H1 (cell line): Measurements from ENCODE around the gene KLHL29. TPM values are rescaled to one million over a fixed set of nuclear protein-coding genes. Genes with fewer than 3 reads are reported as not detected.

Experiments used
- CTCF ChIA-PET: fragments of 300-600 bp; sonication (Branson Sonifier 250); formaldehyde crosslinking; loops from one replicate; lab custom pipeline; 2021; ENCODE audit not compliant: partially characterized antibody; lab: Charles Lee
- POLR2A ChIA-PET: fragments of 300-600 bp; sonication (Branson Sonifier 250); formaldehyde crosslinking; loops from one replicate; lab custom pipeline; 2021; ENCODE audit warnings: inconsistent platforms; ENCODE audit not compliant: partially characterized antibody; lab: Charles Lee
- DNase-seq, 2 experiments: peaks; one replicate each; pipeline versions ENCODE4 v3.0.0 to v3.0.0-alpha.2; 2010 to 2022; ENCODE audit warnings: low spot score in 2 of 2, low read depth in 1 of 2, mixed read lengths in 1 of 2
- FAIRE-seq: peaks from 2 replicates; lab custom pipeline; 2011; peaks lifted over from hg19 to GRCh38; lab: Jason Lieb, UNC
- H2AFZ ChIP-seq: 2 replicates; pipeline ENCODE4 v1.8.1; 2012; ENCODE audit warnings: low read length, inconsistent platforms
- H2AK5ac ChIP-seq: 2 replicates; pipeline ENCODE4 v1.6.1; 2013; ENCODE audit warnings: low read depth, low read length
- H2BK120ac ChIP-seq: replicated peaks from 2 replicates; pipeline ENCODE3; 2013; ENCODE audit warnings: low read depth, low read length, inconsistent platforms
- H2BK12ac ChIP-seq: 2 replicates; pipeline ENCODE4 v1.6.1; 2013; ENCODE audit warnings: low read depth, low read length
- H2BK15ac ChIP-seq: 2 replicates; pipeline ENCODE4 v1.6.1; 2013; ENCODE audit warnings: low read length
- H2BK20ac ChIP-seq: 2 replicates; pipeline ENCODE4 v1.6.1; 2013; ENCODE audit warnings: low read length
- H2BK5ac ChIP-seq: 2 replicates; pipeline ENCODE4 v1.6.1; 2013; ENCODE audit warnings: low read depth, low read length
- H3K14ac ChIP-seq: 2 replicates; pipeline ENCODE4 v1.6.1; 2013; ENCODE audit warnings: inconsistent platforms; ENCODE audit not compliant: insufficient read length
- H3K18ac ChIP-seq: 2 replicates; pipeline ENCODE4 v1.6.1; 2013; ENCODE audit warnings: low read length; ENCODE audit errors: extremely low read depth
- H3K23ac ChIP-seq: 2 replicates; pipeline ENCODE4 v1.6.1; 2013; ENCODE audit warnings: inconsistent platforms; ENCODE audit not compliant: insufficient read length
- H3K23me2 ChIP-seq: 2 replicates; pipeline ENCODE4 v1.6.1; 2013; ENCODE audit warnings: low read depth, low read length
- H3K27ac ChIP-seq: 2 replicates; pipeline ENCODE4 v1.6.1; 2011; ENCODE audit warnings: low read depth, low read length, inconsistent platforms
- H3K27me3 ChIP-seq, 4 experiments: replicated peaks in 1 of 4; 1 replicate in 1 of 4; 2 replicates in 3 of 4; pipeline versions ENCODE4 v1.6.1 to v1.8.1; 2011 to 2013; ENCODE audit warnings: low read length in 3 of 4, mild to moderate bottlenecking in 3 of 4, inconsistent platforms in 2 of 4, mixed read lengths in 2 of 4, moderate library complexity in 1 of 4; ENCODE audit not compliant: control insufficient read depth in 3 of 4, insufficient read depth in 3 of 4; ENCODE audit errors: extremely low read depth in 1 of 4
- H3K36me3 ChIP-seq, 4 experiments: 2 replicates each; pipeline versions ENCODE4 v1.6.1 to v1.8.1; 2011 to 2013; ENCODE audit warnings: mild to moderate bottlenecking in 4 of 4, low read length in 3 of 4, moderate library complexity in 2 of 4, control low read depth in 1 of 4, inconsistent platforms in 1 of 4; ENCODE audit not compliant: insufficient read depth in 4 of 4, control insufficient read depth in 2 of 4
- H3K4ac ChIP-seq: replicated peaks from 2 replicates; pipeline ENCODE3; 2013; ENCODE audit warnings: low read length, low read depth, mixed read lengths, inconsistent platforms; ENCODE audit not compliant: insufficient read length
- H3K4me1 ChIP-seq, 4 experiments: replicated peaks in 1 of 4; 1 replicate in 1 of 4; 2 replicates in 3 of 4; pipeline versions ENCODE4 v1.6.1 to v1.8.1; 2011 to 2013; ENCODE audit warnings: low read length in 3 of 4, inconsistent platforms in 2 of 4, mixed read lengths in 1 of 4; ENCODE audit not compliant: insufficient read depth in 4 of 4, control insufficient read depth in 3 of 4
- H3K4me2 ChIP-seq, 2 experiments: 2 replicates each; pipeline versions ENCODE4 v1.6.1 to v1.8.1; 2011 to 2013; ENCODE audit warnings: low read depth in 2 of 2, low read length in 2 of 2, control low read depth in 1 of 2, inconsistent platforms in 1 of 2, mild to moderate bottlenecking in 1 of 2; ENCODE audit not compliant: insufficient read depth in 1 of 2
- H3K4me3 ChIP-seq, 4 experiments: fragments of 200-600, 300-600 bp in 1 of 4; sonication (generic), shearing (Covaris generic), sonication (Bioruptor Twin) in 1 of 4; 2 replicates each; pipeline versions ENCODE4 v1.5.1 to v1.8.1; 2011 to 2016; ENCODE audit warnings: low read length in 4 of 4, low read depth in 3 of 4, control low read depth in 2 of 4, inconsistent platforms in 2 of 4, mild to moderate bottlenecking in 2 of 4, mixed read lengths in 1 of 4, moderate library complexity in 1 of 4; ENCODE audit not compliant: insufficient read depth in 2 of 4; ENCODE audit errors: extremely low read depth in 1 of 4
- H3K56ac ChIP-seq: replicated peaks from 2 replicates; pipeline ENCODE3; 2013; ENCODE audit warnings: low read depth, mild to moderate bottlenecking, mixed read lengths, low read length, inconsistent platforms; ENCODE audit not compliant: insufficient read length
- H3K79me1 ChIP-seq: 2 replicates; pipeline ENCODE4 v1.6.1; 2013; ENCODE audit warnings: low read depth, low read length, control low read depth
- H3K79me2 ChIP-seq, 2 experiments: 2 replicates each; pipeline versions ENCODE4 v1.6.1 to v1.8.1; 2012 to 2013; ENCODE audit warnings: low read length in 2 of 2, mild to moderate bottlenecking in 2 of 2, inconsistent platforms in 1 of 2; ENCODE audit not compliant: insufficient read depth in 2 of 2, control insufficient read depth in 1 of 2
- H3K9ac ChIP-seq, 4 experiments: replicated peaks in 1 of 4; 1 replicate in 1 of 4; 2 replicates in 3 of 4; pipeline versions ENCODE4 v1.6.1 to v1.8.1; 2011 to 2013; ENCODE audit warnings: low read depth in 3 of 4, low read length in 3 of 4, control low read depth in 2 of 4, mild to moderate bottlenecking in 2 of 4, moderate library complexity in 2 of 4, inconsistent platforms in 1 of 4; ENCODE audit errors: extremely low read depth in 1 of 4
- H3K9me3 ChIP-seq, 2 experiments: 2 replicates each; pipeline versions ENCODE4 v1.6.1 to v1.8.1; 2012 to 2013; ENCODE audit warnings: mild to moderate bottlenecking in 2 of 2, moderate library complexity in 2 of 2, control low read depth in 1 of 2, inconsistent platforms in 1 of 2, low read depth in 1 of 2, low read length in 1 of 2, mixed read lengths in 1 of 2; ENCODE audit not compliant: insufficient read depth in 2 of 2
- H4K20me1 ChIP-seq, 2 experiments: replicated peaks in 1 of 2; 2 replicates each; pipeline versions ENCODE3 to v1.8.1; 2011 to 2013; ENCODE audit warnings: inconsistent platforms in 2 of 2, low read length in 2 of 2, mild to moderate bottlenecking in 1 of 2; ENCODE audit not compliant: insufficient read depth in 2 of 2, control insufficient read depth in 1 of 2
- H4K5ac ChIP-seq: 2 replicates; pipeline ENCODE4 v1.6.1; 2013; ENCODE audit warnings: low read length, low read depth, mixed read lengths, inconsistent platforms; ENCODE audit not compliant: insufficient read length
- H4K8ac ChIP-seq: 2 replicates; pipeline ENCODE4 v1.8.0; 2013; ENCODE audit warnings: mild to moderate bottlenecking, moderate library complexity, low read length, inconsistent platforms; ENCODE audit not compliant: insufficient read depth; ENCODE audit errors: extremely low read depth
- H4K91ac ChIP-seq: replicated peaks from 2 replicates; pipeline ENCODE3; 2013; ENCODE audit warnings: low read length, mixed read lengths, inconsistent platforms; ENCODE audit not compliant: insufficient read length
- CEBPB ChIP-seq: IDR thresholded peaks from 2 replicates; pipeline ENCODE4 v1.6.1; 2012; ENCODE audit warnings: low read depth, low read length
- GABPA ChIP-seq: IDR thresholded peaks from 2 replicates; pipeline ENCODE4 v1.6.1; 2011; ENCODE audit warnings: mild to moderate bottlenecking, low read length, moderate library complexity, borderline replicate concordance; ENCODE audit not compliant: insufficient read depth
- GTF2F1 ChIP-seq: IDR thresholded peaks from 2 replicates; pipeline ENCODE4 v1.6.1; 2012; ENCODE audit warnings: low read depth, low read length, improper control_type of control experiment, borderline replicate concordance
- NANOG ChIP-seq: IDR thresholded peaks from 2 replicates; pipeline ENCODE4 v1.6.1; 2011; ENCODE audit warnings: low read length, low read depth, mild to moderate bottlenecking, inconsistent platforms; ENCODE audit not compliant: insufficient read depth, poor library complexity, severe bottlenecking
- PHF8 ChIP-seq: fragments of 200-600 bp; sonication (generic); conservative IDR thresholded peaks from 2 replicates; pipeline ENCODE4 v1.7.1; 2012; ENCODE audit warnings: low read depth, mild to moderate bottlenecking, inconsistent platforms, low read length, moderate library complexity
- POLR2A ChIP-seq, 2 experiments: IDR thresholded peaks; 1 replicate in 1 of 2; 2 replicates in 1 of 2; pipeline ENCODE4 v1.6.1; 2011; ENCODE audit warnings: low read depth in 2 of 2, low read length in 2 of 2, mild to moderate bottlenecking in 2 of 2; ENCODE audit errors: control extremely low read depth in 1 of 2
- RAD21 ChIP-seq, 2 experiments: IDR thresholded peaks in 1 of 2; conservative IDR thresholded peaks in 1 of 2; 2 replicates each; pipeline ENCODE4 v1.6.1; 2011; ENCODE audit warnings: low read depth in 2 of 2, low read length in 2 of 2, improper control_type of control experiment in 1 of 2, inconsistent platforms in 1 of 2, mild to moderate bottlenecking in 1 of 2, moderate library complexity in 1 of 2
- RNF2 ChIP-seq: fragments of 200-900, 300-1000 bp; sonication (generic); IDR thresholded peaks from 2 replicates; pipeline ENCODE4 v1.7.1; 2016; ENCODE audit warnings: borderline replicate concordance, low read depth, mild to moderate bottlenecking, antibody characterized with exemption, low read length; ENCODE audit not compliant: poor library complexity, severe bottlenecking; ENCODE audit errors: missing control alignments
- RXRA ChIP-seq: IDR thresholded peaks from 2 replicates; pipeline ENCODE4 v1.6.1; 2011; ENCODE audit warnings: low read depth, mild to moderate bottlenecking, low read length, moderate library complexity; ENCODE audit not compliant: insufficient read depth
- WGBS, 2 experiments: shearing (Covaris generic) in 1 of 2; methylation state at CpG; one replicate each; pipeline versions ENCODE4 v1.1.6 to v1.1.7; 2013 to 2015; ENCODE audit warnings: low lambda C conversion rate in 2 of 2, mixed read lengths in 2 of 2, inconsistent platforms in 1 of 2, low coverage in 1 of 2, missing lambda C conversion rate in 1 of 2; ENCODE audit not compliant: insufficient replicate concordance in 2 of 2, insufficient coverage in 1 of 2, insufficient read length in 1 of 2; ENCODE audit errors: extremely low coverage in 1 of 2, missing lambda C conversion rate in 1 of 2; 5-methylcytosine and 5-hydroxymethylcytosine counted together
- polyA plus RNA-seq, 7 experiments: library from polyadenylated mRNA; depleted of rRNA in 3 of 7; stranded (reverse) in 5 of 7; unstranded in 2 of 7; fragments of >200 nt in 5 of 7; fragments of 200-250 nt in 2 of 7; gene quantifications; 1 replicate in 5 of 7; 2 replicates in 1 of 7; 4 replicates in 1 of 7; pipeline versions ENCODE4 v1.2.1 to v1.2.3, GENCODE V29; 2011 to 2013; ENCODE audit warnings: missing spikeins in 2 of 7, mixed read lengths in 2 of 7
- total RNA-seq: library from RNA; stranded (reverse); fragmentation: NEBNext Ultra II Directional; extraction: Animal tissue kit (Norgen Biotek cat#: 25700); gene quantifications from 2 replicates; pipeline ENCODE4 v1.2.1, GENCODE V29; 2021
- TF ChIP-seq, protein P1 (sequence below), 3 experiments: IDR thresholded peaks; 1 replicate in 2 of 3; 2 replicates in 1 of 3; pipeline versions ENCODE4 v1.5.1 to v1.6.1; 2011; ENCODE audit warnings: low read length in 3 of 3, mild to moderate bottlenecking in 3 of 3, inconsistent platforms in 2 of 3, low read depth in 1 of 3, moderate library complexity in 1 of 3; ENCODE audit not compliant: insufficient read depth in 1 of 3; ENCODE audit errors: control extremely low read depth in 1 of 3

The KLHL29 gene
- total and polyA plus RNA-seq, 2 of the 8 experiments (the other 6 are each of a cell fraction or from before 2014, with no cell fraction given): 1.1 to 4.7 TPM

DNA sequence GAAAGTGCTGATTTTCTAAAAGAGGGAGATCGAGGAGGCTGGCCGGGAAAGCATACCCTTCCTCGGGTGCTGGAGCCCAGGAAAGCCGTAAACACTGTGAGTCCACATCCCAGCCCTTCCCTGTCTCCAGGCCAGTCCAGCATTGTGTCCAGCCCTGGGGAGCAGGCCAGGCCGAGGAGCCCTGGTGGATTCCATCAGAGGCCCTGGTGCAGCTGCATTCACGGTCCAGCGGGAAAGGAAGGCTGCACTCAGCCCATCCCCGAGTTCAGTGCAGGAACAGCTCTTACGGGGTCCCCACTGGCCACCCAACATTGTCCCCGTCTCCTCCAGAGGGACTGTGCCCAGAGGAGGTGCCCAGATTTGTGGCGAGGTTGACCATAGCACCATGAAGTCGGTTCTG, 218.6 kb downstream of the KLHL29 start:
- peaks cover 0 to 8% (median 3%) of the 10 kb centered on the region in 4 experiments; a peak in 5 of 7 replicates for H3K4me1 ChIP-seq
- H3K23me2 ChIP-seq: peaks cover 3% of the 10 kb centered on the region; the same call in 1 of the 2 replicates
- no peak overlapping the region for H3K56ac ChIP-seq
- FAIRE-seq: no peak
- no peak overlapping the region for H2BK12ac ChIP-seq
- no peaks in the 10 kb centered on the region for H4K20me1 ChIP-seq
- no peak overlapping the region for H2BK5ac ChIP-seq
- ChIA-PET POLR2A (no interaction called here), CTCF (interaction anchor here (0.6 to 2.0 kb wide), 4 partner anchors 14 to 33 kb away, joined by 3 to 6 read pairs (median 4); no protein-coding TSS in a partner anchor)
- H4K8ac ChIP-seq: no peak overlapping the region; the same call in 1 of the 2 replicates
- H3K79me2 ChIP-seq: no peaks in the 10 kb centered on the region
- no peak overlapping the region for H2AK5ac ChIP-seq
- H2BK120ac ChIP-seq: no peak overlapping the region
- no peak overlapping the region for H3K4me3 ChIP-seq
- H4K5ac ChIP-seq: no peak overlapping the region
- H4K91ac ChIP-seq: no peak overlapping the region
- DNase-seq: no peak
- no peak overlapping the region for H2BK20ac ChIP-seq
- H3K14ac ChIP-seq: no peak overlapping the region
- no peak overlapping the region for H3K18ac ChIP-seq
- H3K27me3 ChIP-seq: no peaks in the 10 kb centered on the region
- 0 out of 2 replicates have a peak overlapping the region, but pooled peaks have one; percentile 18 for H2BK15ac ChIP-seq
- no peak overlapping the region for H3K27ac ChIP-seq
- peaks cover 5 to 9% of the 10 kb centered on the region in 2 experiments; a peak in 3 of 4 replicates for H3K9me3 ChIP-seq
- no peaks in the 10 kb centered on the region for H3K79me1 ChIP-seq
- no peak overlapping the region for H3K4me2 ChIP-seq
- H3K36me3 ChIP-seq: no peaks in the 10 kb centered on the region; a peak in 1 of 8 replicates
- no peak overlapping the region for H2AFZ ChIP-seq
- no peak overlapping the region for H3K23ac ChIP-seq
- no peak overlapping the region for H3K9ac ChIP-seq
- no peak overlapping the region for H3K4ac ChIP-seq
- WGBS, 2 experiments: 90% methylated on average over 12 of the region's 12 CpGs; no CpG with 5 or more reads in 1 of the 2 experiments
- no peak for TF ChIP-seq RNF2
- TF ChIP-seq, protein P1, sequence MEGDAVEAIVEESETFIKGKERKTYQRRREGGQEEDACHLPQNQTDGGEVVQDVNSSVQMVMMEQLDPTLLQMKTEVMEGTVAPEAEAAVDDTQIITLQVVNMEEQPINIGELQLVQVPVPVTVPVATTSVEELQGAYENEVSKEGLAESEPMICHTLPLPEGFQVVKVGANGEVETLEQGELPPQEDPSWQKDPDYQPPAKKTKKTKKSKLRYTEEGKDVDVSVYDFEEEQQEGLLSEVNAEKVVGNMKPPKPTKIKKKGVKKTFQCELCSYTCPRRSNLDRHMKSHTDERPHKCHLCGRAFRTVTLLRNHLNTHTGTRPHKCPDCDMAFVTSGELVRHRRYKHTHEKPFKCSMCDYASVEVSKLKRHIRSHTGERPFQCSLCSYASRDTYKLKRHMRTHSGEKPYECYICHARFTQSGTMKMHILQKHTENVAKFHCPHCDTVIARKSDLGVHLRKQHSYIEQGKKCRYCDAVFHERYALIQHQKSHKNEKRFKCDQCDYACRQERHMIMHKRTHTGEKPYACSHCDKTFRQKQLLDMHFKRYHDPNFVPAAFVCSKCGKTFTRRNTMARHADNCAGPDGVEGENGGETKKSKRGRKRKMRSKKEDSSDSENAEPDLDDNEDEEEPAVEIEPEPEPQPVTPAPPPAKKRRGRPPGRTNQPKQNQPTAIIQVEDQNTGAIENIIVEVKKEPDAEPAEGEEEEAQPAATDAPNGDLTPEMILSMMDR (IDR thresholded peaks at IDR 0.05; ENCODE audit: control extremely low read depth in 1 of 3, insufficient read depth in 1 of 3, low read depth in 1 of 3, low read length in 3 of 3): no peak
- no peak for TF ChIP-seq POLR2A (IDR thresholded peaks at IDR 0.05; ENCODE audit: control extremely low read depth in 1 of 2, low read depth in 2 of 2, low read length in 2 of 2)
- TF ChIP-seq PHF8: no peak
- no peak for TF ChIP-seq GTF2F1
- TF ChIP-seq CEBPB: no peak
- TF ChIP-seq RAD21 (IDR thresholded peaks at IDR 0.05 in 1 of 2, conservative IDR thresholded peaks at IDR 0.05 in 1 of 2; ENCODE audit: low read depth in 2 of 2, low read length in 2 of 2): no peak
- no peak for TF ChIP-seq RXRA
- TF ChIP-seq GABPA: no peak
- TF ChIP-seq NANOG: no peak
